Measurements from ENCODE around the gene AEBP1.

AEBP1 gene

GRCh38 chr7:44155191-44156185 is 51.3 kb downstream of the AEBP1 start:
- DNase-seq (ENCODE audit: low read depth in 2 of 2), result no peak

GRCh38 chr7:44156453-44157010 is 52.4 kb downstream of the AEBP1 start:
- no peak for DNase-seq (ENCODE audit: low read depth in 2 of 2)

GRCh38 chr7:44157116-44158080 is 53.3 kb downstream of the AEBP1 start:
- DNase-seq (ENCODE audit: low read depth in 2 of 2), result no peak

- DNase-seq (ENCODE audit: low read depth in 2 of 2), result no peak
Measured at GRCh38 chr7:44158096-44158872, 54.1 kb downstream of the AEBP1 start.

GRCh38 chr7:44158873-44159631 is 54.9 kb downstream of the AEBP1 start:
- DNase-seq (ENCODE audit: low read depth in 2 of 2), result no peak

- DNase-seq (ENCODE audit: low read depth in 2 of 2), result no peak
Measured at GRCh38 chr7:44159824-44160630, 55.9 kb downstream of the AEBP1 start.

- DNase-seq (ENCODE audit: low read depth in 2 of 2), result no peak
Measured at GRCh38 chr7:44161371-44161770, 57.2 kb downstream of the AEBP1 start.

- no peak for DNase-seq (ENCODE audit: low read depth in 2 of 2)
Measured at GRCh38 chr7:44162179-44162578, 58.0 kb downstream of the AEBP1 start.

- no peak for DNase-seq (ENCODE audit: low read depth in 2 of 2)
Measured at GRCh38 chr7:44162785-44163395, 58.7 kb downstream of the AEBP1 start.

- DNase-seq (ENCODE audit: low read depth in 2 of 2), result no peak
Measured at GRCh38 chr7:44163591-44163990, 59.4 kb downstream of the AEBP1 start.
